Osteocyte (in vitro differentiated cells): ENCODE results near the gene CTCFL. TPM values are rescaled to one million over a fixed set of nuclear protein-coding genes. Genes with fewer than 3 reads are reported as not detected.

Experiments used
- DNase-seq: peaks from one replicate; pipeline ENCODE4 v3.0.0; 2021; ENCODE audit warnings: mixed read lengths; ENCODE audit not compliant: unreplicated experiment; ENCODE audit errors: extremely low spot score
- H3K27ac Mint-ChIP-seq: one replicate; pipeline ENCODE4 v1.8.0; 2021; ENCODE audit warnings: mild to moderate bottlenecking, mixed read lengths; ENCODE audit not compliant: unreplicated experiment
- H3K27me3 Mint-ChIP-seq: one replicate; pipeline ENCODE4 v1.8.0; 2021; ENCODE audit warnings: mixed read lengths; ENCODE audit not compliant: unreplicated experiment
- H3K36me3 Mint-ChIP-seq: one replicate; pipeline ENCODE4 v1.8.0; 2021; ENCODE audit warnings: mixed read lengths; ENCODE audit not compliant: unreplicated experiment
- H3K4me1 Mint-ChIP-seq: one replicate; pipeline ENCODE4 v1.8.0; 2021; ENCODE audit warnings: mixed read lengths; ENCODE audit not compliant: unreplicated experiment
- H3K4me3 Mint-ChIP-seq: one replicate; pipeline ENCODE4 v1.8.0; 2021; ENCODE audit warnings: mild to moderate bottlenecking, moderate library complexity, mixed read lengths; ENCODE audit not compliant: unreplicated experiment
- H3K9me3 Mint-ChIP-seq: one replicate; pipeline ENCODE4 v1.8.0; 2021; ENCODE audit warnings: mixed read lengths; ENCODE audit not compliant: unreplicated experiment
- CTCF ChIP-seq: fragments of 200-600 bp; sonication (generic); IDR thresholded peaks from 2 replicates; pipeline ENCODE4 v1.5.0; 2021; ENCODE audit warnings: antibody characterized with exemption, mild to moderate bottlenecking, moderate library complexity
- total RNA-seq: library from RNA; stranded (reverse); gene quantifications from 2 replicates; pipeline ENCODE4 v1.2.1, GENCODE V29; 2021

CTCFL gene
- total RNA-seq, 1 donor from 2014 or later, result not detected

GRCh38 chr20:57451795-57452661, 72.9 kb downstream of the CTCFL start:
- Mint-ChIP-seq H3K9me3 (no peaks in the 10 kb centered on the region), H3K27me3 (peaks cover 37% of the 10 kb centered on the region), H3K36me3 (no peaks in the 10 kb centered on the region), H3K4me3 (no peak overlapping the region), H3K27ac (no peak overlapping the region), H3K4me1 (no peaks in the 10 kb centered on the region)
- no peak for TF ChIP-seq CTCF
- DNase-seq, result no peak

- DNase-seq, result no peak
- Mint-ChIP-seq H3K27ac (no peak overlapping the region), H3K36me3 (no peaks in the 10 kb centered on the region), H3K27me3 (peaks cover 41% of the 10 kb centered on the region), H3K4me1 (no peaks in the 10 kb centered on the region), H3K4me3 (no peak overlapping the region), H3K9me3 (no peaks in the 10 kb centered on the region)
- no peak for TF ChIP-seq CTCF
Observed at GRCh38 chr20:57451431-57451794, 73.5 kb downstream of the CTCFL start.

- no peaks in the 10 kb centered on the region for H3K9me3 Mint-ChIP-seq
- H3K27me3 Mint-ChIP-seq, result peaks cover 43% of the 10 kb centered on the region
- DNase-seq, result no peak
- no peaks in the 10 kb centered on the region for H3K4me1 Mint-ChIP-seq
- no peak overlapping the region for H3K27ac Mint-ChIP-seq
- TF ChIP-seq CTCF, result no peak
- H3K4me3 Mint-ChIP-seq, result no peak overlapping the region
- no peaks in the 10 kb centered on the region for H3K36me3 Mint-ChIP-seq
Observed at GRCh38 chr20:57450931-57451330, 74.0 kb downstream of the CTCFL start.

GRCh38 chr20:57450419-57450818, 74.5 kb downstream of the CTCFL start:
- Mint-ChIP-seq H3K27me3 (peaks cover 46% of the 10 kb centered on the region), H3K27ac (no peak overlapping the region), H3K4me1 (no peaks in the 10 kb centered on the region), H3K36me3 (no peaks in the 10 kb centered on the region), H3K4me3 (no peak overlapping the region), H3K9me3 (no peaks in the 10 kb centered on the region)
- DNase-seq, result no peak
- TF ChIP-seq CTCF, result no peak

- DNase-seq, result no peak
- Mint-ChIP-seq H3K27me3 (peaks cover 48% of the 10 kb centered on the region), H3K4me3 (no peak overlapping the region), H3K9me3 (no peaks in the 10 kb centered on the region), H3K36me3 (no peaks in the 10 kb centered on the region), H3K27ac (no peak overlapping the region), H3K4me1 (no peaks in the 10 kb centered on the region)
- no peak for TF ChIP-seq CTCF
Observed at GRCh38 chr20:57449398-57450354, 75.3 kb downstream of the CTCFL start.
